ENCODE results near the gene RNF168.
A peak's percentile ranks its signal among the peaks of the same experiment; 100 is the strongest.
"Not testable (repeated sequence)": the region's sequence is repeated elsewhere in the genome, so short reads cannot be mapped to it uniquely, and the experiment has no call there.

Gene RNF168

GRCh38 chr3:196528639-196529233, 25.2 kb upstream of the RNF168 start:
- Histone ChIP-seq H3K27ac (ENCODE audit: low read length) (no peak overlapping the region), H3K36me3 (ENCODE audit: control insufficient read depth, low read depth, low read length) (no peaks in the 10 kb centered on the region)

GRCh38 chr3:196525141-196525540, 21.6 kb upstream of the RNF168 start:
- Histone ChIP-seq H3K9ac (ENCODE audit: low read length) (no peak overlapping the region), H3K4me3 (ENCODE audit: low read length) (no peak overlapping the region), H3K9me3 (ENCODE audit: control insufficient read depth, low read depth, low read length) (peaks cover 4% of the 10 kb centered on the region), H3K27ac (ENCODE audit: low read length) (no peak overlapping the region), H3K27me3 (ENCODE audit: control insufficient read depth, insufficient read depth, low read length) (no peaks in the 10 kb centered on the region), H3K36me3 (ENCODE audit: control insufficient read depth, low read depth, low read length) (no peaks in the 10 kb centered on the region), H3K4me1 (ENCODE audit: control insufficient read depth, low read depth, low read length) (no peaks in the 10 kb centered on the region)

More at GRCh38 chr3:196528639-196529233, 25.2 kb upstream of the RNF168 start:
- no peaks in the 10 kb centered on the region for H3K27me3 ChIP-seq (ENCODE audit: control insufficient read depth, insufficient read depth, low read length)
- peak overlapping the region; percentile 59 for H3K4me3 ChIP-seq (ENCODE audit: low read length)
- H3K4me1 ChIP-seq (ENCODE audit: control insufficient read depth, low read depth, low read length) = peaks cover 5% of the 10 kb centered on the region
- H3K9ac ChIP-seq (ENCODE audit: low read length) = peak overlapping the region; percentile 54
- no peaks in the 10 kb centered on the region for H3K9me3 ChIP-seq (ENCODE audit: control insufficient read depth, low read depth, low read length)

GRCh38 chr3:196524527-196524926, 21.0 kb upstream of the RNF168 start:
- Histone ChIP-seq H3K9ac (ENCODE audit: low read length) (no peak overlapping the region), H3K4me3 (ENCODE audit: low read length) (no peak overlapping the region), H3K9me3 (ENCODE audit: control insufficient read depth, low read depth, low read length) (peaks cover 10% of the 10 kb centered on the region), H3K36me3 (ENCODE audit: control insufficient read depth, low read depth, low read length) (no peaks in the 10 kb centered on the region), H3K4me1 (ENCODE audit: control insufficient read depth, low read depth, low read length) (no peaks in the 10 kb centered on the region), H3K27me3 (ENCODE audit: control insufficient read depth, insufficient read depth, low read length) (no peaks in the 10 kb centered on the region), H3K27ac (ENCODE audit: low read length) (no peak overlapping the region)

GRCh38 chr3:196523841-196524240, 20.3 kb upstream of the RNF168 start:
- Histone ChIP-seq H3K4me1 (ENCODE audit: control insufficient read depth, low read depth, low read length) (no peaks in the 10 kb centered on the region), H3K36me3 (ENCODE audit: control insufficient read depth, low read depth, low read length) (no peaks in the 10 kb centered on the region), H3K9ac (ENCODE audit: low read length) (no peak overlapping the region), H3K9me3 (ENCODE audit: control insufficient read depth, low read depth, low read length) (peaks cover 17% of the 10 kb centered on the region), H3K27me3 (ENCODE audit: control insufficient read depth, insufficient read depth, low read length) (no peaks in the 10 kb centered on the region), H3K4me3 (ENCODE audit: low read length) (no peak overlapping the region), H3K27ac (ENCODE audit: low read length) (no peak overlapping the region)

GRCh38 chr3:196521291-196521690, 17.7 kb upstream of the RNF168 start:
- not testable (repeated sequence) for H3K9ac ChIP-seq (ENCODE audit: low read length); H3K27me3 ChIP-seq (ENCODE audit: control insufficient read depth, insufficient read depth, low read length); H3K36me3 ChIP-seq (ENCODE audit: control insufficient read depth, low read depth, low read length); H3K27ac ChIP-seq (ENCODE audit: low read length); H3K4me3 ChIP-seq (ENCODE audit: low read length)
- H3K4me1 ChIP-seq (ENCODE audit: control insufficient read depth, low read depth, low read length) = peaks cover 13% of the 10 kb centered on the region
- H3K9me3 ChIP-seq (ENCODE audit: control insufficient read depth, low read depth, low read length) = peaks cover 21% of the 10 kb centered on the region

- H3K4me1 ChIP-seq (ENCODE audit: control insufficient read depth, low read depth, low read length) = peaks cover 13% of the 10 kb centered on the region
- no peak overlapping the region for H3K9ac ChIP-seq (ENCODE audit: low read length)
- H3K27ac ChIP-seq (ENCODE audit: low read length) = no peak overlapping the region
- peaks cover 21% of the 10 kb centered on the region for H3K9me3 ChIP-seq (ENCODE audit: control insufficient read depth, low read depth, low read length)
- no peaks in the 10 kb centered on the region for H3K27me3 ChIP-seq (ENCODE audit: control insufficient read depth, insufficient read depth, low read length)
- H3K36me3 ChIP-seq (ENCODE audit: control insufficient read depth, low read depth, low read length) = no peaks in the 10 kb centered on the region
- no peak overlapping the region for H3K4me3 ChIP-seq (ENCODE audit: low read length)
Observed at GRCh38 chr3:196519718-196520082, 16.1 kb upstream of the RNF168 start.

GRCh38 chr3:196518966-196519717, 15.6 kb upstream of the RNF168 start:
- peak overlapping the region; percentile 91 for H3K27ac ChIP-seq (ENCODE audit: low read length)
- no peak overlapping the region for H3K9ac ChIP-seq (ENCODE audit: low read length)
- H3K4me3 ChIP-seq (ENCODE audit: low read length) = no peak overlapping the region
- no peaks in the 10 kb centered on the region for H3K27me3 ChIP-seq (ENCODE audit: control insufficient read depth, insufficient read depth, low read length)
- peaks cover 21% of the 10 kb centered on the region for H3K9me3 ChIP-seq (ENCODE audit: control insufficient read depth, low read depth, low read length)
- H3K36me3 ChIP-seq (ENCODE audit: control insufficient read depth, low read depth, low read length) = no peaks in the 10 kb centered on the region
- H3K4me1 ChIP-seq (ENCODE audit: control insufficient read depth, low read depth, low read length) = peaks cover 13% of the 10 kb centered on the region

- Histone ChIP-seq H3K9ac (ENCODE audit: low read length) (peak overlapping the region; percentile 66), H3K4me3 (ENCODE audit: low read length) (peak overlapping the region; percentile 24), H3K4me1 (ENCODE audit: control insufficient read depth, low read depth, low read length) (peaks cover 13% of the 10 kb centered on the region), H3K27ac (ENCODE audit: low read length) (peak overlapping the region; percentile 91), H3K27me3 (ENCODE audit: control insufficient read depth, insufficient read depth, low read length) (no peaks in the 10 kb centered on the region), H3K36me3 (ENCODE audit: control insufficient read depth, low read depth, low read length) (no peaks in the 10 kb centered on the region), H3K9me3 (ENCODE audit: control insufficient read depth, low read depth, low read length) (peaks cover 21% of the 10 kb centered on the region)
Observed at GRCh38 chr3:196517919-196518318, 14.4 kb upstream of the RNF168 start.

GRCh38 chr3:196517162-196517800, 13.7 kb upstream of the RNF168 start:
- H3K4me1 ChIP-seq (ENCODE audit: control insufficient read depth, low read depth, low read length) = peaks cover 13% of the 10 kb centered on the region
- no peaks in the 10 kb centered on the region for H3K27me3 ChIP-seq (ENCODE audit: control insufficient read depth, insufficient read depth, low read length)
- H3K9me3 ChIP-seq (ENCODE audit: control insufficient read depth, low read depth, low read length) = peaks cover 21% of the 10 kb centered on the region
- peak overlapping the region; percentile 66 for H3K9ac ChIP-seq (ENCODE audit: low read length)
- H3K27ac ChIP-seq (ENCODE audit: low read length) = peak overlapping the region; percentile 90
- H3K36me3 ChIP-seq (ENCODE audit: control insufficient read depth, low read depth, low read length) = no peaks in the 10 kb centered on the region
- peak overlapping the region; percentile 24 for H3K4me3 ChIP-seq (ENCODE audit: low read length)

GRCh38 chr3:196514913-196515621, 11.5 kb upstream of the RNF168 start, which contains the start of gene SMCO1:
TSS of gene SMCO1 (minus strand) at chr3:196515346. CDS start at chr3:196515209, 137 bp downstream.
- H3K27ac ChIP-seq (ENCODE audit: low read length) = no peak within 1 kb of the TSS
- H3K27me3 ChIP-seq (ENCODE audit: control insufficient read depth, insufficient read depth, low read length) = no peaks in the 10 kb centered on the region
- peaks cover 13% of the 10 kb centered on the region for H3K4me1 ChIP-seq (ENCODE audit: control insufficient read depth, low read depth, low read length)

GRCh38 chr3:196514350-196514716, 10.8 kb upstream of the RNF168 start:
- Histone ChIP-seq H3K36me3 (ENCODE audit: control insufficient read depth, low read depth, low read length) (no peaks in the 10 kb centered on the region), H3K9me3 (ENCODE audit: control insufficient read depth, low read depth, low read length) (peaks cover 9% of the 10 kb centered on the region), H3K4me3 (ENCODE audit: low read length) (no peak overlapping the region), H3K9ac (ENCODE audit: low read length) (no peak overlapping the region), H3K27ac (ENCODE audit: low read length) (no peak overlapping the region), H3K4me1 (ENCODE audit: control insufficient read depth, low read depth, low read length) (peaks cover 13% of the 10 kb centered on the region), H3K27me3 (ENCODE audit: control insufficient read depth, insufficient read depth, low read length) (no peaks in the 10 kb centered on the region)

More at GRCh38 chr3:196514913-196515621, 11.5 kb upstream of the RNF168 start, which contains the start of gene SMCO1:
- Histone ChIP-seq H3K4me3 (ENCODE audit: low read length) (no peak within 1 kb of the TSS), H3K36me3 (ENCODE audit: control insufficient read depth, low read depth, low read length) (no peaks in the 10 kb centered on the region), H3K9ac (ENCODE audit: low read length) (no peak within 1 kb of the TSS), H3K9me3 (ENCODE audit: control insufficient read depth, low read depth, low read length) (peaks cover 16% of the 10 kb centered on the region)
